ENCODE measurements around the gene B4GALT4. TPM values are rescaled to one million over a fixed set of nuclear protein-coding genes. Genes with fewer than 3 reads are reported as not detected.
"Not testable (repeated sequence)": the region's sequence is repeated elsewhere in the genome, so short reads cannot be mapped to it uniquely, and the experiment has no call there.

The B4GALT4 gene
- total RNA-seq, 1 donor, result 22.4 TPM

GRCh38 chr3:119243712-119244111 lies 3.0 kb upstream of the B4GALT4 start:
- H3K4me3 ChIP-seq (ENCODE audit: low read depth, low read length), result no peak overlapping the region
- TF ChIP-seq CTCF (IDR thresholded peaks at IDR 0.05; ENCODE audit: insufficient read depth, low read length), result no peak
- no peak for DNase-seq (ENCODE audit: low read depth)

GRCh38 chr3:119243058-119243529 lies 2.4 kb upstream of the B4GALT4 start:
- DNase-seq (ENCODE audit: low read depth), result not testable (repeated sequence)

DNA sequence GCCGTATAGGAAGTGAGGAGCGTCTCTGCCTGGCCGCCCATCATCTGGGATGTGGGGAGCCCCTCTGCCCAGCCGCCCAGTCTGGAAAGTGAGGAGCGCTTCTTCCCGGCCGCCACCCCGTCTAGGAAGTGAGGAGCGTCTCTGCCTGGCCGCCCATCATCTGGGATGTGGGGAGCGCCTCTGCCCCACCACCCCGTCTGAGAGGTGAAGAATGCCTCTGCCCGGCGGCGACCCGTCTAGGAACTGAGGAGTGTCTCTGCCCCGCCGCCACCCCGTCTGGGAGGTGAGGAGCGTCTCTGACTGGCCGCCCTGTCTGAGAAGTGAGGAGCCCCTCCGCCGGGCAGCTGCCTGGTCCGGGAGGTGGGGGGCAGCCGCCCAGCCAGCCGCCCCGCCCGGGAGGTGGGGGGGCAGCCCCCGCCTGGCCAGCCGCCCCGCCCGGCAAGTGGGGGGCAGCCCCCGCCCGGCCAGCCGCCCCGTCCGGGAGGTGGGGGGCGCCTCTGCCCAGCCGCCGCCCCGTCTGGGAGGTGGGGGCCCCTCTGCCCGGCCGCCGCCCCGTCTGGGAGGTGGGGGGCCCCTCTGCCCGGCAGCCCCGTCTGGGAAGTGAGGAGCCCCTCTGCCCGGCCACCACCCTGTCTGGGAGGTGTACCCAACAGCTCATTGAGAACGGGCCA lies 1.8 kb upstream of the B4GALT4 start:
- not testable (repeated sequence) for H3K4me3 ChIP-seq (ENCODE audit: low read depth, low read length); DNase-seq (ENCODE audit: low read depth)

More at GRCh38 chr3:119243058-119243529, 2.4 kb upstream of the B4GALT4 start:
- H3K4me3 ChIP-seq (ENCODE audit: low read depth, low read length), result not testable (repeated sequence)

DNA sequence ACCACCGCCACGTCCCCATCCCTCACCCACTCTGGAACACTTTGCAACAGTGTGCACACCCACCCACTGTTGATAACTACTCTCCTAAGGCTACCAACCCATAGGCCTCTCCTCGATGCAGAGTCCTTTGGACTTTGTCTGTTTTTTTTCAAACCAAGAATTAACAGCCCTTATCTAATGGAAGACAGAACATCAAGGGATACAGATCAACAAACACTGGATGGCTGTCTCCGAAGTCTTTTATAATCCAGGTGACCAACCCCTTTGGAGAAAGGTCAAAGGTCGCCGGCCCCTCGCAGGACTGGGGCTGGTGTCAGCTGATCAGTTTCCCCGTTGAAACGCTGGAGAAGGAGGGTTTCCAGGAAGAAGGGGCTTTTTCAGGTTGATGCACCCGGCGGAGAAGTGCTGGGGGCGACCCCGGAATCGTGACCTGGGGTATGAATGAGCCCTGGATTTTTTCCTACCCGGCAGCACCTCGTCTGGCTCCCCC lies 532 bp downstream of the B4GALT4 start:
- no peak for TF ChIP-seq CTCF (IDR thresholded peaks at IDR 0.05; ENCODE audit: insufficient read depth, low read length)
- peak overlapping the region; percentile 86 for H3K4me3 ChIP-seq (ENCODE audit: low read depth, low read length)
- peak; percentile 19 for DNase-seq (ENCODE audit: low read depth)

GRCh38 chr3:119239206-119239820 lies 1.4 kb downstream of the B4GALT4 start:
- no peak for TF ChIP-seq CTCF (IDR thresholded peaks at IDR 0.05; ENCODE audit: insufficient read depth, low read length)
- peak; percentile 19 for DNase-seq (ENCODE audit: low read depth)
- H3K4me3 ChIP-seq (ENCODE audit: low read depth, low read length), result peak overlapping the region; percentile 86

DNA sequence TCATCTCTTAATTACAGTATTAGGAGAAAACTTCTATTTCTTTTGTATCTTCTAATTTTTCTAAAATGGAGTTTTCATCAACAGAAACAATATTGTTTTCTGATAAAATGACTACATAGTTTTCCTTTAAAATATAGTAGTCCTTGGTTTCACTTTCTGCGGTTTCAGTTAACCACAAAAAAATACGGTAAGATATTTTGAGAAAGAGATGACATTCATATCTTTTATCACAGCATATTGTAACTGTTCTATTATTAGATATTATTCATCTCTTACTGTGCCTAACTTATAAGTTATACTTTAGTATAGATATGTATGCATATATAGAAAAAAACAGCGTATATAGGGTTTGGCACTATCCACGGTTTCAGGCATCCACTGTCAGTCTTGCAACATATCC lies 2.3 kb downstream of the B4GALT4 start:
- H3K4me3 ChIP-seq (ENCODE audit: low read depth, low read length), result peak overlapping the region; percentile 86
- peak; percentile 22 for DNase-seq (ENCODE audit: low read depth)
- no peak for TF ChIP-seq CTCF (IDR thresholded peaks at IDR 0.05; ENCODE audit: insufficient read depth, low read length)

DNA sequence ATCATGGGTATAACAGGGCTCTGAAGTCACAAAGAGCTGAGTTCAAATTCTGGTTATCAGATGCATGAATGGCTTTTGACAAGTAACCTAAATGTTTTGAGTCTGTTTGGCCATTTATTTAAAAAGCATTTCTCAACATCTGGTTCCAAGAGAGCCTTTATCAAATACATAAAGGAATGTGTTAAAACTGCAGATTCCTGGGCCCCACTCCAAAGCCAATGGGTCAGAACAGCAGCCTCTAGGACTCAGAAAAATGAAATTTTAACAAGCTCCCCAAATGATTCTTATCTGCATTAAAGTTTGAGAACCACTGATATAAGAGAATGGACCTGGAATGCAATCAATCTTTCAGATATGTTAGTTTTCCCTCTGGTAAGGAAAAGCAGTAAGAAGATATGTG lies 3.4 kb downstream of the B4GALT4 start:
- no peak for TF ChIP-seq CTCF (IDR thresholded peaks at IDR 0.05; ENCODE audit: insufficient read depth, low read length)
- H3K4me3 ChIP-seq (ENCODE audit: low read depth, low read length), result no peak overlapping the region
- peak; percentile 81 for DNase-seq (ENCODE audit: low read depth)

Measured in fibroblast of the aortic adventitia (primary cell).